HepG2 (cell line): Measurements from ENCODE around the gene MSRB2. TPM values are rescaled to one million over a fixed set of nuclear protein-coding genes. Genes with fewer than 3 reads are reported as not detected.

Experiments used
- EP300 ChIP-seq, 3 experiments: sonication (generic) in 1 of 3; formaldehyde crosslinking in 1 of 3; IDR thresholded peaks; 2 replicates each; pipeline versions ENCODE4 v1.5.1 to v1.6.1; 2011 to 2020; ENCODE audit warnings: low read depth in 2 of 3, low read length in 2 of 3, borderline replicate concordance in 1 of 3, improper control_type of control experiment in 1 of 3, mild to moderate bottlenecking in 1 of 3, missing genetic modification reagents in 1 of 3, moderate library complexity in 1 of 3
- FOSL2 ChIP-seq: sonication (generic); formaldehyde crosslinking; IDR thresholded peaks from 2 replicates; pipeline ENCODE4 v1.4.0; 2020; ENCODE audit warnings: missing genetic modification reagents
- GPN1 ChIP-seq: sonication (generic); formaldehyde crosslinking; IDR thresholded peaks from 2 replicates; pipeline ENCODE4 v1.5.1; 2020; ENCODE audit warnings: missing genetic modification reagents, borderline replicate concordance
- HIC2 ChIP-seq: sonication (generic); formaldehyde crosslinking; IDR thresholded peaks from 2 replicates; pipeline ENCODE4 v1.9.0; 2022; ENCODE audit warnings: low read depth, missing genetic modification reagents
- HNF1A ChIP-seq, 2 experiments: sonication (generic) in 1 of 2; formaldehyde crosslinking in 1 of 2; IDR thresholded peaks; 2 replicates each; pipeline versions ENCODE4 v1.4.0 to v1.6.1; 2016 to 2020; ENCODE audit warnings: borderline replicate concordance in 1 of 2, low read depth in 1 of 2, mild to moderate bottlenecking in 1 of 2, missing genetic modification reagents in 1 of 2
- MTA1 ChIP-seq: sonication (generic); formaldehyde crosslinking; IDR thresholded peaks from 2 replicates; pipeline ENCODE4 v1.4.0; 2020; ENCODE audit warnings: missing genetic modification reagents, mild to moderate bottlenecking, borderline replicate concordance
- MXD1 ChIP-seq: sonication (generic); formaldehyde crosslinking; IDR thresholded peaks from 2 replicates; pipeline ENCODE4 v1.4.0; 2020; ENCODE audit warnings: mild to moderate bottlenecking, missing genetic modification reagents
- NCOA2 ChIP-seq: sonication (generic); formaldehyde crosslinking; IDR thresholded peaks from 2 replicates; pipeline ENCODE4 v1.8.0; 2022; ENCODE audit warnings: inconsistent platforms
- RCOR2 ChIP-seq: IDR thresholded peaks from 2 replicates; pipeline ENCODE4 v1.6.1; 2016; ENCODE audit warnings: missing biosample characterization, missing genetic modification reagents
- SIN3A ChIP-seq: IDR thresholded peaks from 2 replicates; pipeline ENCODE4 v1.6.1; 2011; ENCODE audit warnings: low read depth, mild to moderate bottlenecking, control low read depth, low read length, borderline replicate concordance
- SOX6 ChIP-seq, 2 experiments: fragments of 450-650 bp in 1 of 2; sonication (generic) in 1 of 2; formaldehyde crosslinking in 1 of 2; IDR thresholded peaks; 2 replicates each; pipeline versions ENCODE4 v1.4.0 to v1.6.1; 2017 to 2020; ENCODE audit warnings: antibody characterized with exemption in 1 of 2, mild to moderate bottlenecking in 1 of 2, missing genetic modification reagents in 1 of 2
- SP140L ChIP-seq: sonication (generic); formaldehyde crosslinking; IDR thresholded peaks from 2 replicates; pipeline ENCODE4 v1.4.0; 2020; ENCODE audit warnings: missing genetic modification reagents, borderline replicate concordance
- TAF1 ChIP-seq: sonication (generic); formaldehyde crosslinking; IDR thresholded peaks from 2 replicates; pipeline ENCODE4 v1.4.0; 2020; ENCODE audit warnings: missing genetic modification reagents
- TFDP1 ChIP-seq: IDR thresholded peaks from 2 replicates; pipeline ENCODE4 v1.6.1; 2016; ENCODE audit warnings: missing compliant biosample characterization, missing genetic modification reagents, borderline replicate concordance
- ZBTB2 ChIP-seq: sonication (generic); formaldehyde crosslinking; IDR thresholded peaks from 2 replicates; pipeline ENCODE4 v1.8.0; 2022; ENCODE audit warnings: low read depth, missing genetic modification reagents
- ZNF33A ChIP-seq: sonication (generic); formaldehyde crosslinking; IDR thresholded peaks from 2 replicates; pipeline ENCODE4 v1.5.1; 2020; ENCODE audit warnings: missing genetic modification reagents, mild to moderate bottlenecking, moderate library complexity, borderline replicate concordance
- ZNF343 ChIP-seq: sonication (generic); formaldehyde crosslinking; IDR thresholded peaks from 2 replicates; pipeline ENCODE4 v1.4.0; 2020; ENCODE audit warnings: mild to moderate bottlenecking, missing genetic modification reagents
- ZNF570 ChIP-seq: sonication (generic); formaldehyde crosslinking; IDR thresholded peaks from 2 replicates; pipeline ENCODE4 v1.4.0; 2020; ENCODE audit warnings: mild to moderate bottlenecking, missing genetic modification reagents, borderline replicate concordance
- polyA plus RNA-seq, 8 experiments: library from polyadenylated mRNA; depleted of rRNA in 3 of 8; stranded (reverse) in 7 of 8; unstranded in 1 of 8; fragments of >200 nt; fragmentation: Illumina TruSeq in 4 of 8; extraction: Trizol in 4 of 8; gene quantifications; 2 replicates each; pipeline versions ENCODE4 v1.2.1 to v1.2.3, GENCODE V29; 2011 to 2016; ENCODE audit warnings: low read depth in 4 of 8, missing spikeins in 1 of 8, mixed read lengths in 1 of 8; ENCODE audit not compliant: insufficient read depth in 1 of 8
- total RNA-seq, 5 experiments: library from RNA; depleted of rRNA; stranded (reverse); fragments of >200 nt; fragmentation: Illumina TruSeq; extraction: Trizol; gene quantifications; 2 replicates each; pipeline ENCODE4 v1.2.3, GENCODE V29; 2016; ENCODE audit warnings: low read depth in 1 of 5

Gene MSRB2
- total and polyA plus RNA-seq, 2 of the 13 experiments (the other 11 are each of a cell fraction or from before 2014, with no cell fraction given), result 8.3 to 22.1 TPM

GRCh38 chr10:23095404-23095965 is at the start of gene MSRB2 (continued):
- TF ChIP-seq HNF1A (IDR thresholded peaks at IDR 0.05; ENCODE audit: low read depth), result no peak
- peak; percentile 40; the same call in 1 of the 2 replicates for TF ChIP-seq HNF1A (CRISPR knock-in tag; IDR thresholded peaks at IDR 0.05; ENCODE audit: borderline replicate concordance)
- no peak for TF ChIP-seq ZBTB2 (CRISPR knock-in tag)
- no peak for TF ChIP-seq SP140L (CRISPR knock-in tag)
- peak; percentile 34; the same call in 1 of the 2 replicates for TF ChIP-seq TFDP1 (CRISPR knock-in tag)
- no peak; the same call in 1 of the 2 replicates for TF ChIP-seq HIC2 (CRISPR knock-in tag)
- TF ChIP-seq ZNF343, result no peak
- TF ChIP-seq NCOA2 (CRISPR knock-in tag), result peak; percentile 42; the same call in 1 of the 2 replicates
- peak; percentile 58; the same call in 1 of the 2 replicates for TF ChIP-seq MTA1 (CRISPR knock-in tag)
- peak; percentile 30; the same call in 1 of the 2 replicates for TF ChIP-seq FOSL2 (CRISPR knock-in tag)
- no peak for TF ChIP-seq ZNF570
- no peak for TF ChIP-seq ZNF33A (CRISPR knock-in tag)
- TF ChIP-seq MXD1 (CRISPR knock-in tag), result no peak
- no peak for TF ChIP-seq RCOR2 (CRISPR knock-in tag)
- no peak for TF ChIP-seq SOX6 (IDR thresholded peaks at IDR 0.05)
- TF ChIP-seq SOX6 (CRISPR knock-in tag; IDR thresholded peaks at IDR 0.05), result 0 out of 2 replicates have a peak, but pooled peaks have one; percentile 24
- TF ChIP-seq TAF1, result peak; percentile 75
- peak; percentile 54; the same call in 1 of the 2 replicates for TF ChIP-seq SIN3A
- TF ChIP-seq EP300 (IDR thresholded peaks at IDR 0.05; ENCODE audit: low read depth in 2 of 2, low read length in 2 of 2), result no peak
- TF ChIP-seq EP300 (CRISPR knock-in tag; IDR thresholded peaks at IDR 0.05; ENCODE audit: borderline replicate concordance), result 0 out of 2 replicates have a peak, but pooled peaks have one; percentile 20
- TF ChIP-seq GPN1 (CRISPR knock-in tag), result no peak; the same call in 1 of the 2 replicates
